Loucy (cell line): ENCODE results near the gene SLC17A5.

Experiments used
- EZH2phosphoT487 ChIP-seq: fragments of 200-600 bp; IDR thresholded peaks from 2 replicates; pipeline ENCODE4 v1.6.1; 2018; ENCODE audit warnings: antibody characterized with exemption, mild to moderate bottlenecking, moderate library complexity, borderline replicate concordance
- TF ChIP-seq, protein P1 (sequence below): fragments of 200-600 bp; sonication (generic); conservative IDR thresholded peaks from 2 replicates; pipeline ENCODE4 v1.5.1; 2014; ENCODE audit warnings: mild to moderate bottlenecking, antibody characterized with exemption, low read length

DNA sequence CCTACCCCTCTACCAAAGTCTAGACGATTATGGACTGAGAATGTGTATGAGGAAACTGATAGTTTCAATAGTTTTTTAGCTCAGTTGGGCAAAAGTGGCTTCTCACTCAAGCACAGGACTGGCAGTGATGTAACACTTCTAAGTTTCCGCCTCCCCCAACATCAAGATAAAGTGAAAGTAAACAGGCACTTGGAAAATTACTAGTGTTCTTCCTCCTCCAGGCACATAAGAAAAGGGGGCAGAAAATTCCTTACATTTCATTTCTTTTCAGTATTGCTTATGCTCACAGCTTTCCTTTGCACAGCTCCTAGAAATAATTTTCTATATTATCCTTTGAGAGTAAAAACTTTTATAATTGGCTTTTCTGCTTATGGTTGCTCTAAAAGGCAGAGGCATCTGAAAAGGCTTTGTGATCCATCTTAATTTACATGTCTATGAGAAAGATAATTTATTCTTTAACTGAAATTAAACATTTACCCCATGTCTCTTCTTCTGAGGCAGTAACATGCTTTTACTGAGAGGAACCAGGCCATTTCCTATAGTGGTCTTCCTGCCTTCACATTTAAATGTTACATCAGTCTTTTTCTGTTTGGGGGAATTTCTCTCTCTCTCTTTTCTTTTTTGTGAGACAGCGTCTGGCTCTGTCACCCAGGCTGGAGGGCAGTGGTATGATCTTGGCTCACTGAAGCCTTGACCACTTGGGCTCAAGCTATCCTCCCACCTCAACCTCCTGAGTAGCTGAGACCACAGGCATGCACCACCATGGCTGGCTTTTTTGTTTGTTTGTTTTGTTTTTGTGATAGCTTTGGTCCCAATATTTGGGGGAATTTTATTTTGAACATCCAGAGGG lies 68.0 kb downstream of the SLC17A5 start:
- TF ChIP-seq, protein P1, sequence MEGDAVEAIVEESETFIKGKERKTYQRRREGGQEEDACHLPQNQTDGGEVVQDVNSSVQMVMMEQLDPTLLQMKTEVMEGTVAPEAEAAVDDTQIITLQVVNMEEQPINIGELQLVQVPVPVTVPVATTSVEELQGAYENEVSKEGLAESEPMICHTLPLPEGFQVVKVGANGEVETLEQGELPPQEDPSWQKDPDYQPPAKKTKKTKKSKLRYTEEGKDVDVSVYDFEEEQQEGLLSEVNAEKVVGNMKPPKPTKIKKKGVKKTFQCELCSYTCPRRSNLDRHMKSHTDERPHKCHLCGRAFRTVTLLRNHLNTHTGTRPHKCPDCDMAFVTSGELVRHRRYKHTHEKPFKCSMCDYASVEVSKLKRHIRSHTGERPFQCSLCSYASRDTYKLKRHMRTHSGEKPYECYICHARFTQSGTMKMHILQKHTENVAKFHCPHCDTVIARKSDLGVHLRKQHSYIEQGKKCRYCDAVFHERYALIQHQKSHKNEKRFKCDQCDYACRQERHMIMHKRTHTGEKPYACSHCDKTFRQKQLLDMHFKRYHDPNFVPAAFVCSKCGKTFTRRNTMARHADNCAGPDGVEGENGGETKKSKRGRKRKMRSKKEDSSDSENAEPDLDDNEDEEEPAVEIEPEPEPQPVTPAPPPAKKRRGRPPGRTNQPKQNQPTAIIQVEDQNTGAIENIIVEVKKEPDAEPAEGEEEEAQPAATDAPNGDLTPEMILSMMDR = no peak
- TF ChIP-seq EZH2phosphoT487 = no peak
